Hepatocyte (in vitro differentiated cells): ENCODE results near the gene TNRC6A. TPM values are rescaled to one million over a fixed set of nuclear protein-coding genes. Genes with fewer than 3 reads are reported as not detected.

Experiments used
- DNase-seq: peaks from one replicate; pipeline ENCODE4 v3.0.0-alpha.2; 2016; ENCODE audit warnings: low spot score
- H2AFZ ChIP-seq: fragments of 200-600 bp; sonication (generic); 2 replicates; pipeline ENCODE4 v1.6.0; 2016; ENCODE audit warnings: antibody characterized with exemption, mild to moderate bottlenecking
- H3K27ac ChIP-seq: fragments of 200-600 bp; sonication (generic); 2 replicates; pipeline ENCODE4 v1.5.1; 2016; ENCODE audit warnings: mild to moderate bottlenecking
- H3K27me3 ChIP-seq: fragments of 200-600 bp; sonication (generic); 2 replicates; pipeline ENCODE4 v1.6.1; 2016
- H3K36me3 ChIP-seq: fragments of 200-600 bp; sonication (generic); replicated peaks from 2 replicates; pipeline ENCODE4 v1.5.1; 2016; ENCODE audit warnings: low read depth; ENCODE audit not compliant: insufficient read depth
- H3K4me1 ChIP-seq: fragments of 200-600 bp; sonication (generic); 2 replicates; pipeline ENCODE4 v1.5.1; 2016; ENCODE audit warnings: mild to moderate bottlenecking, moderate library complexity; ENCODE audit not compliant: insufficient read depth
- H3K4me2 ChIP-seq: fragments of 200-600 bp; sonication (generic); 2 replicates; pipeline ENCODE4 v1.6.0; 2016
- H3K4me3 ChIP-seq: fragments of 200-600 bp; sonication (generic); 2 replicates; pipeline ENCODE4 v1.5.1; 2016; ENCODE audit warnings: mild to moderate bottlenecking
- H3K79me2 ChIP-seq: fragments of 200-600 bp; sonication (generic); 2 replicates; pipeline ENCODE4 v1.6.0; 2017; ENCODE audit warnings: mild to moderate bottlenecking
- H3K9me2 ChIP-seq: fragments of 200-600 bp; sonication (generic); replicated peaks from 2 replicates; pipeline ENCODE4 v1.6.0; 2017; ENCODE audit warnings: mild to moderate bottlenecking; ENCODE audit not compliant: insufficient read depth
- H3K9me3 ChIP-seq: fragments of 200-600 bp; sonication (generic); 2 replicates; pipeline ENCODE4 v1.5.1; 2016; ENCODE audit warnings: low read depth, mild to moderate bottlenecking
- H4K20me1 ChIP-seq: fragments of 200-600 bp; sonication (generic); 2 replicates; pipeline ENCODE4 v1.6.0; 2016; ENCODE audit warnings: mild to moderate bottlenecking; ENCODE audit not compliant: insufficient read depth, poor library complexity, severe bottlenecking
- EZH2 ChIP-seq: fragments of 200-600 bp; sonication (generic); IDR thresholded peaks from 2 replicates; pipeline ENCODE4 v1.6.1; 2016; ENCODE audit warnings: antibody characterized with exemption, mild to moderate bottlenecking, borderline replicate concordance
- EZH2phosphoT487 ChIP-seq: fragments of 200-600 bp; sonication (generic); IDR thresholded peaks from one replicate; pipeline ENCODE4 v1.6.1; 2018; ENCODE audit warnings: antibody characterized with exemption, mild to moderate bottlenecking, low read depth, moderate library complexity; ENCODE audit not compliant: unreplicated experiment, severe bottlenecking
- WGBS: methylation state at CpG from one replicate; pipeline ENCODE4 v1.1.6; 2016; ENCODE audit warnings: low lambda C conversion rate; ENCODE audit errors: missing lambda C conversion rate; 5-methylcytosine and 5-hydroxymethylcytosine counted together
- polyA plus RNA-seq: library from polyadenylated mRNA; unstranded; fragments of >200 nt; fragmentation: Nextera tagmentation; extraction: Ambion mirVana; gene quantifications from 2 replicates; pipeline ENCODE4 v1.2.1, GENCODE V29; 2016
- total RNA-seq: library from RNA; depleted of rRNA; stranded (reverse); fragments of >200 nt; gene quantifications from 2 replicates; pipeline ENCODE4 v1.2.3, GENCODE V29; 2014
- TF ChIP-seq, protein P1 (sequence below): fragments of 200-600 bp; sonication (generic); IDR thresholded peaks from 2 replicates; pipeline ENCODE4 v1.5.1; 2016; ENCODE audit warnings: antibody characterized with exemption, mild to moderate bottlenecking; ENCODE audit not compliant: poor library complexity

The TNRC6A gene
- total and polyA plus RNA-seq, 2 experiments from 2014 or later, result 17.1 to 52.8 TPM

DNA sequence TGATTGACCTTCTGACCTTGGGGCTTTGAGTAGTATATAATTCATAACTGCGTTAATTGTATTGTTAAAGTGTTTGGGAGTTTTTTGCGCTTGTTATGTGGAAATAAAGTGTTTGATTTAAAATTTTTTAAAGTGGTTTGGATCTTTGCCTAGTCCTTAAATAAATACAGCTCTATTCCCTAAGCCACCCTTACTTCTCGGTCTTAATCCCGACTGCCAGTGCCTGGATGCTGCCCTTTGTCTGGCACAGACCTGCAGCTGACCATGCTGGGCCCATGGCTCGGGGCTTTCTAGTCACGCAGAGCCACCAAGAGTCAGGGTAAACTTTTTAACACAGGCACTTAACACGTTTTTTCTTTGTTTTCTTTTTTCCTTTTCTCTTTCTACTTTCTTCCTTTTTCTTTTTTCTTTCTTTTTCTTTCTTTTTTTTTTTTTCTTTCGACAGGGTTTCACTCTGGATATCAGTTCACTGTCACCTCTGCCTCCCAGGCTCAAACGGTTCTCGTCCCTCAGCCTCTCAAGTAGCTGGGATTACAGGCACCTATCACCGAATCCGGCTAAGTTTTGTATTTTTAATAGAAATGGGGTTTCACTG, 96.7 kb downstream of the TNRC6A start:
- H2AFZ ChIP-seq, result no peak overlapping the region
- 84% methylated on average over 12 of the region's 12 CpGs for WGBS
- H3K27me3 ChIP-seq, result no peaks in the 10 kb centered on the region
- TF ChIP-seq, protein P1, sequence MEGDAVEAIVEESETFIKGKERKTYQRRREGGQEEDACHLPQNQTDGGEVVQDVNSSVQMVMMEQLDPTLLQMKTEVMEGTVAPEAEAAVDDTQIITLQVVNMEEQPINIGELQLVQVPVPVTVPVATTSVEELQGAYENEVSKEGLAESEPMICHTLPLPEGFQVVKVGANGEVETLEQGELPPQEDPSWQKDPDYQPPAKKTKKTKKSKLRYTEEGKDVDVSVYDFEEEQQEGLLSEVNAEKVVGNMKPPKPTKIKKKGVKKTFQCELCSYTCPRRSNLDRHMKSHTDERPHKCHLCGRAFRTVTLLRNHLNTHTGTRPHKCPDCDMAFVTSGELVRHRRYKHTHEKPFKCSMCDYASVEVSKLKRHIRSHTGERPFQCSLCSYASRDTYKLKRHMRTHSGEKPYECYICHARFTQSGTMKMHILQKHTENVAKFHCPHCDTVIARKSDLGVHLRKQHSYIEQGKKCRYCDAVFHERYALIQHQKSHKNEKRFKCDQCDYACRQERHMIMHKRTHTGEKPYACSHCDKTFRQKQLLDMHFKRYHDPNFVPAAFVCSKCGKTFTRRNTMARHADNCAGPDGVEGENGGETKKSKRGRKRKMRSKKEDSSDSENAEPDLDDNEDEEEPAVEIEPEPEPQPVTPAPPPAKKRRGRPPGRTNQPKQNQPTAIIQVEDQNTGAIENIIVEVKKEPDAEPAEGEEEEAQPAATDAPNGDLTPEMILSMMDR, result no peak
- TF ChIP-seq EZH2phosphoT487 (no peak), EZH2 (no peak)
- H3K79me2 ChIP-seq, result no peaks in the 10 kb centered on the region
- no peaks in the 10 kb centered on the region for H3K9me2 ChIP-seq
- H3K4me2 ChIP-seq, result no peak overlapping the region
- no peak overlapping the region for H3K4me3 ChIP-seq
- H3K27ac ChIP-seq, result no peak overlapping the region
- no peak for DNase-seq
- no peaks in the 10 kb centered on the region for H4K20me1 ChIP-seq
- H3K9me3 ChIP-seq, result no peaks in the 10 kb centered on the region
- H3K36me3 ChIP-seq, result no peaks in the 10 kb centered on the region
- H3K4me1 ChIP-seq, result no peaks in the 10 kb centered on the region

DNA sequence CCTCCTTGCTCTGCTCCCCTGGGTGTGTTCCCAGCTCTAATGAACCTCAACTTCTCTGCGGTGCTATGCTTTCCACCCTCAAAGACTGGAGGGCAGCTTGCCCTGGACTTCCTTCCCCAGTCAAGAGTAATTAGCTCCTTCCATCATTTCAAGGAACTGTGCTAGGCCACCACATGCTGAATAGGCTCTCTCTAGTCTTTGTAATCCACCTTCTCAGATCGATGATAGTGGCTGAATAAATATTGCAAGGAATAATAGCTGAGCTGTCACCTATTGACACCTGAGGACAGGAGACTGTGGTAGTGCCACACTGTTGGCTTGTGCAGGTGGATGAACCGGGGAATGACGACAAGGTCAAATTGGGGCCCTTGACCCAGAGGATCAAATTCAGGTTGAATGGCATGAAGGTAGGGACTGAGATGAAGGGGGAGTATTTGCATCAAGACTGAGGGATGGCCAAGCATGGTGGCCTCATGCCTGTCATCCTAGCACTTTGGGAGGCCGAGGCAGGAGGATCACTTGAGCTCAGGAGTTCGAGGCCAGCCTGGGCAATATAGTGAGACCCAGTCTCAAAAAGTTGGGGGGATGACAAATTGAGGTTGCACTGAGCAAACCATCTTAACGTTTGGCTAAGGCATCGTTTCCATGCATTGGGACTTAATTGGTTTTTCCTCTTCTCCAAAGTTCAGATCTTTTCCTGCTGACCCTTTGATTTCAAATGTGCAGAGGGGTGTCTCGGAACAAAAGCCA, 97.5 kb downstream of the TNRC6A start:
- Histone ChIP-seq H2AFZ (no peak overlapping the region), H3K4me3 (no peak overlapping the region), H3K27me3 (no peaks in the 10 kb centered on the region), H3K9me2 (no peaks in the 10 kb centered on the region), H3K36me3 (no peaks in the 10 kb centered on the region), H3K4me2 (no peak overlapping the region), H3K27ac (no peak overlapping the region), H3K9me3 (no peaks in the 10 kb centered on the region), H3K79me2 (no peaks in the 10 kb centered on the region), H4K20me1 (no peaks in the 10 kb centered on the region), H3K4me1 (no peaks in the 10 kb centered on the region)
- no peak for DNase-seq
- TF ChIP-seq EZH2 (no peak), EZH2phosphoT487 (no peak)
- TF ChIP-seq, protein P1, result no peak
- 97% methylated on average over 9 of the region's 9 CpGs for WGBS

DNA sequence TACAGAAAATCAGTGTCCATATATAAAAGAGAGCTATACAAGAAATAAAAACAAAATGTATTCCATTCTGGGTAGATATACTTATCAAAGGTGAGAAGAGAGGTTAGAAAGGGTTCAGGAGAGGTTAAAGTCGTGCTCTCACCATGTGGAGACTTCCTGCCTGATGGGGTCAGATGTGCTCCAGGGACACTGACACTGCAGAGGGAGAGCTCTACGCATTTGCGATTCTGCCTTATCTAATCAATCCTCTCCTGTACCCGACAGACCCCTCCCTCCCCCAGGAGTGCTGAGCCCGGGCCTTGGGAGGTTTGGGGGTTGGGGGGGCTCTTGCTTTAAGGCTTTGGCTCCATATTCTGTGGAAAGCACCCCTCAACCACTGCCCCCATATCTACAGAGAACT, 99.7 kb downstream of the TNRC6A start:
- no peaks in the 10 kb centered on the region for H3K79me2 ChIP-seq
- no peaks in the 10 kb centered on the region for H3K36me3 ChIP-seq
- no peak overlapping the region for H2AFZ ChIP-seq
- no peak overlapping the region for H3K27ac ChIP-seq
- TF ChIP-seq, protein P1, result no peak
- no peak for TF ChIP-seq EZH2phosphoT487
- no peak for TF ChIP-seq EZH2
- no peaks in the 10 kb centered on the region for H3K27me3 ChIP-seq
- no peaks in the 10 kb centered on the region for H3K9me3 ChIP-seq
- no peaks in the 10 kb centered on the region for H4K20me1 ChIP-seq
- WGBS, result 43% methylated on average over 5 of the region's 5 CpGs
- no peaks in the 10 kb centered on the region for H3K9me2 ChIP-seq
- H3K4me3 ChIP-seq, result no peak overlapping the region
- H3K4me1 ChIP-seq, result no peaks in the 10 kb centered on the region
- no peak overlapping the region for H3K4me2 ChIP-seq
- no peak for DNase-seq
